Fibroblast of lung (primary cell): ENCODE results near the gene ARHGAP42.

Source experiments
- EZH2 ChIP-seq: IDR thresholded peaks from 2 replicates; pipeline ENCODE4 v1.5.1; 2012; ENCODE audit warnings: low read length, control low read depth, mild to moderate bottlenecking; ENCODE audit errors: missing control alignments
- TF ChIP-seq, protein P1 (sequence below), 2 donors: IDR thresholded peaks in 1 of 2; conservative IDR thresholded peaks in 1 of 2; 1 replicate in 1 of 2; 2 replicates in 1 of 2; pipeline ENCODE4 v1.5.1; 2011 to 2012; ENCODE audit warnings: low read length in 2 of 2, control low read depth in 1 of 2, inconsistent platforms in 1 of 2, low read depth in 1 of 2, mild to moderate bottlenecking in 1 of 2

- no peak for TF ChIP-seq EZH2
- TF ChIP-seq, protein P1, sequence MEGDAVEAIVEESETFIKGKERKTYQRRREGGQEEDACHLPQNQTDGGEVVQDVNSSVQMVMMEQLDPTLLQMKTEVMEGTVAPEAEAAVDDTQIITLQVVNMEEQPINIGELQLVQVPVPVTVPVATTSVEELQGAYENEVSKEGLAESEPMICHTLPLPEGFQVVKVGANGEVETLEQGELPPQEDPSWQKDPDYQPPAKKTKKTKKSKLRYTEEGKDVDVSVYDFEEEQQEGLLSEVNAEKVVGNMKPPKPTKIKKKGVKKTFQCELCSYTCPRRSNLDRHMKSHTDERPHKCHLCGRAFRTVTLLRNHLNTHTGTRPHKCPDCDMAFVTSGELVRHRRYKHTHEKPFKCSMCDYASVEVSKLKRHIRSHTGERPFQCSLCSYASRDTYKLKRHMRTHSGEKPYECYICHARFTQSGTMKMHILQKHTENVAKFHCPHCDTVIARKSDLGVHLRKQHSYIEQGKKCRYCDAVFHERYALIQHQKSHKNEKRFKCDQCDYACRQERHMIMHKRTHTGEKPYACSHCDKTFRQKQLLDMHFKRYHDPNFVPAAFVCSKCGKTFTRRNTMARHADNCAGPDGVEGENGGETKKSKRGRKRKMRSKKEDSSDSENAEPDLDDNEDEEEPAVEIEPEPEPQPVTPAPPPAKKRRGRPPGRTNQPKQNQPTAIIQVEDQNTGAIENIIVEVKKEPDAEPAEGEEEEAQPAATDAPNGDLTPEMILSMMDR (conservative IDR thresholded peaks at IDR 0.05 in 1 of 2, IDR thresholded peaks at IDR 0.05 in 1 of 2; ENCODE audit: low read depth in 1 of 2, low read length in 2 of 2) = no peak
These were observed 69.5 kb downstream of the ARHGAP42 start for GRCh38 chr11:100756559-100756958.
